Keratinocyte (primary cell): ENCODE data around the gene SND1. TPM values are rescaled to one million over a fixed set of nuclear protein-coding genes. Genes with fewer than 3 reads are reported as not detected.

Experiments used
- DNase-seq: peaks from one replicate; pipeline ENCODE4 v3.0.0-alpha.2; 2011; ENCODE audit warnings: low read depth, missing footprints, low spot score
- FAIRE-seq: peaks from 2 replicates; lab custom pipeline; 2011; peaks lifted over from hg19 to GRCh38; lab: Jason Lieb, UNC
- H2AFZ ChIP-seq: 2 replicates; pipeline ENCODE4 v1.6.0; 2012; ENCODE audit warnings: low read length, control low read depth, inconsistent platforms; ENCODE audit not compliant: control insufficient read depth
- H3K27ac ChIP-seq: 2 replicates; pipeline ENCODE4 v1.5.1; 2011; ENCODE audit warnings: low read length; ENCODE audit not compliant: control insufficient read depth, insufficient read depth
- H3K27me3 ChIP-seq: 3 replicates; pipeline ENCODE4 v1.6.0; 2011; ENCODE audit warnings: low read length; ENCODE audit not compliant: control insufficient read depth, insufficient read depth; ENCODE audit errors: extremely low read depth
- H3K36me3 ChIP-seq, 2 experiments: 2 replicates in 1 of 2; 3 replicates in 1 of 2; pipeline ENCODE4 v1.5.1; 2011; ENCODE audit warnings: low read length in 2 of 2, mild to moderate bottlenecking in 1 of 2; ENCODE audit not compliant: control insufficient read depth in 2 of 2, insufficient read depth in 2 of 2; ENCODE audit errors: extremely low read depth in 1 of 2
- H3K4me1 ChIP-seq: 3 replicates; pipeline ENCODE4 v1.5.1; 2011; ENCODE audit warnings: low read length; ENCODE audit not compliant: control insufficient read depth, insufficient read depth; ENCODE audit errors: extremely low read depth
- H3K4me2 ChIP-seq: 3 replicates; pipeline ENCODE4 v1.6.0; 2011; ENCODE audit warnings: low read depth, low read length; ENCODE audit not compliant: control insufficient read depth, insufficient read depth; ENCODE audit errors: extremely low read depth
- H3K4me3 ChIP-seq, 3 experiments: fragments of 200-600 bp in 1 of 3; sonication (generic) in 1 of 3; 2 replicates in 2 of 3; 3 replicates in 1 of 3; pipeline ENCODE4 v1.5.1; 2011 to 2016; ENCODE audit warnings: low read length in 3 of 3, mild to moderate bottlenecking in 3 of 3, control low read depth in 2 of 3, inconsistent platforms in 1 of 3, low read depth in 1 of 3, mixed read lengths in 1 of 3, mixed run types in 1 of 3, moderate library complexity in 1 of 3; ENCODE audit not compliant: control insufficient read depth in 2 of 3, insufficient read depth in 2 of 3; ENCODE audit errors: extremely low read depth in 1 of 3
- H3K79me2 ChIP-seq: 2 replicates; pipeline ENCODE4 v1.6.0; 2012; ENCODE audit warnings: low read length; ENCODE audit not compliant: control insufficient read depth, insufficient read depth
- H3K9ac ChIP-seq: 3 replicates; pipeline ENCODE4 v1.6.0; 2011; ENCODE audit warnings: low read length; ENCODE audit not compliant: control insufficient read depth, insufficient read depth; ENCODE audit errors: extremely low read depth
- H3K9me1 ChIP-seq: 3 replicates; pipeline ENCODE4 v1.6.0; 2011; ENCODE audit warnings: low read length; ENCODE audit not compliant: control insufficient read depth, insufficient read depth; ENCODE audit errors: extremely low read depth
- H3K9me3 ChIP-seq: 2 replicates; pipeline ENCODE4 v1.5.1; 2012; ENCODE audit warnings: low read depth, low read length; ENCODE audit not compliant: control insufficient read depth
- H4K20me1 ChIP-seq: 3 replicates; pipeline ENCODE4 v1.6.0; 2011; ENCODE audit warnings: low read length; ENCODE audit not compliant: control insufficient read depth, insufficient read depth; ENCODE audit errors: extremely low read depth
- CTCF ChIP-seq, 3 experiments: IDR thresholded peaks in 1 of 3; conservative IDR thresholded peaks in 1 of 3; optimal IDR thresholded peaks in 1 of 3; 2 replicates in 2 of 3; 3 replicates in 1 of 3; pipeline versions ENCODE3 to v1.5.1; 2011; ENCODE audit warnings: low read length in 3 of 3, mild to moderate bottlenecking in 3 of 3, moderate library complexity in 2 of 3, control low read depth in 1 of 3, inconsistent platforms in 1 of 3; ENCODE audit not compliant: insufficient read depth in 2 of 3; ENCODE audit errors: extremely low read depth in 1 of 3
- EZH2 ChIP-seq: IDR thresholded peaks from one replicate; pipeline ENCODE4 v1.6.1; 2012; ENCODE audit warnings: inconsistent platforms, mild to moderate bottlenecking, low read length, moderate library complexity
- dilution Hi-C: fragments of 300-500 bp; cut with MboI; formaldehyde crosslinking; loops from one replicate; pipeline ENCODE4 v1.7.0; 2020; ENCODE audit warnings: low sequenced_read_pairs; ENCODE audit not compliant: extremely low pct_ligation_motif_present
- polyA plus RNA-seq, 5 experiments: library from polyadenylated mRNA; depleted of rRNA in 3 of 5; stranded (reverse) in 3 of 5; stranded (forward) in 1 of 5; unstranded in 1 of 5; fragments of >200 nt; gene quantifications; 1 replicate in 1 of 5; 2 replicates in 3 of 5; 3 replicates in 1 of 5; pipeline versions ENCODE4 v1.2.1 to v1.2.3, GENCODE V29; 2011 to 2012; ENCODE audit warnings: missing spikeins in 2 of 5, low read depth in 1 of 5, low replicate concordance in 1 of 5

SND1 gene
- polyA plus RNA-seq, 1 donor (not counting 4 experiments of a cell fraction or from before 2014, with no cell fraction given): 140 TPM

- H3K9me3 ChIP-seq: no peaks in the 10 kb centered on the region
- H3K9ac ChIP-seq: no peak overlapping the region
- no peaks in the 10 kb centered on the region for H3K9me1 ChIP-seq
- dilution Hi-C loops: no loop called here
- no peaks in the 10 kb centered on the region for H3K27me3 ChIP-seq
- no peak overlapping the region for H2AFZ ChIP-seq
- H3K4me2 ChIP-seq: no peak overlapping the region
- no peak overlapping the region for H3K4me3 ChIP-seq
- FAIRE-seq (no peak), DNase-seq (no peak)
- peaks cover 8 to 25% of the 10 kb centered on the region in 2 experiments for H3K36me3 ChIP-seq
- H3K79me2 ChIP-seq: no peaks in the 10 kb centered on the region
- no peaks in the 10 kb centered on the region for H4K20me1 ChIP-seq
- no peaks in the 10 kb centered on the region for H3K4me1 ChIP-seq
- H3K27ac ChIP-seq: no peak overlapping the region
- TF ChIP-seq EZH2: no peak
- no peak for TF ChIP-seq CTCF (optimal IDR thresholded peaks at IDR 0.05 in 1 of 3, IDR thresholded peaks at IDR 0.05 in 1 of 3, conservative IDR thresholded peaks at IDR 0.05 in 1 of 3; ENCODE audit: extremely low read depth in 1 of 3, insufficient read depth in 2 of 3, low read length in 3 of 3)
Observed at GRCh38 chr7:127993317-127993716, 341.3 kb downstream of the SND1 start.

- Histone ChIP-seq H2AFZ (no peak overlapping the region), H3K27ac (no peak overlapping the region), H3K4me3 (no peak overlapping the region), H3K4me1 (no peaks in the 10 kb centered on the region), H3K9me3 (no peaks in the 10 kb centered on the region), H3K79me2 (no peaks in the 10 kb centered on the region), H4K20me1 (no peaks in the 10 kb centered on the region), H3K36me3 (peaks cover 8 to 25% of the 10 kb centered on the region in 2 experiments), H3K9me1 (no peaks in the 10 kb centered on the region), H3K4me2 (no peak overlapping the region), H3K27me3 (no peaks in the 10 kb centered on the region), H3K9ac (no peak overlapping the region)
- FAIRE-seq (no peak), DNase-seq (no peak)
- TF ChIP-seq CTCF (optimal IDR thresholded peaks at IDR 0.05 in 1 of 3, IDR thresholded peaks at IDR 0.05 in 1 of 3, conservative IDR thresholded peaks at IDR 0.05 in 1 of 3; ENCODE audit: extremely low read depth in 1 of 3, insufficient read depth in 2 of 3, low read length in 3 of 3) (no peak), EZH2 (no peak)
- dilution Hi-C loops: no loop called here
Observed at GRCh38 chr7:127993987-127994386, 342.0 kb downstream of the SND1 start.
